GM18526 (cell line): Measurements from ENCODE around the gene MAPRE3.

Experiments
- POLR2A ChIP-seq: IDR thresholded peaks from 3 replicates; pipeline ENCODE4 v1.6.1; 2011; ENCODE audit not compliant: insufficient read length; ENCODE audit errors: extremely low read depth

Gene MAPRE3

DNA sequence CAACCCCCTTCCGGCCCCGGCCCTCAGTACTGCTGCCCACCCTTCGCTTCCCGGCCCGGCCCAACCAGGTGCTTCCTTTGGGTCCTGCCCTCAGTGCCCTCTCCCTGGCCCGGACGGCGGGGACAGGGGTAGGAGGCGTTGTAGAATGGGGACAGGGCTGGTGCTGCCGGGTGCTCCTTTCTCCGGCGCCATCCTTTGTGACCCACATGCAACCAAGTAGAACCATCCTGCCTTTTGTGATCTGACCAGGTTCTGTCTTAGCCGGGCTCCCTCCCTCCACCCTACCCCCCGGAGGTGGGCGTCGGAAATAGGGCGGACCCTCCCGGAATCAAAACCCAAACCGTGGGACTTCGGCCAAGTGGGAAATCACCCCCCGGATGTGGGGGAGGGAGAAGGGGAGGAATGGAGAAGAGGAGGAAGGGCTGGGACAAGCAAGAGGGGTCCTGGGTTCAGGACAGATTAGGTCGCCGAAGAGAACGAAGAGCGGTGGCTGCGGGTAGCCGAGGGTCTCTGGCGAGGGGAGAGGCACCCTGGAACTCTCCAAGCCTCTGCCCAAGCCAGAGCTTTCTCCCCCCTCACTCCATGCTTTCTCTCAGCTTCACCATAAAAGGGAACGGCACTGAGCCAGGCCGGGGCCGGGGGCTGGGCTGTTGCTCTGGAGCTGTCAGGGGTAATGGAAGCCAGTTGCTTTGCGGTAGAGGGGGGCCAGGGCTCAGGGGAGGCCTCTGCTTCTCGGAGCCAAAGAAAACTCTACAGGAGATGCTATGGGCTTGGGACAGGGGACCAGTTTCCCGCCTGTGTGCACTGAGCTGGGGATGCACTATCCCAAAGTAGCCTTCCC, 101.8 kb downstream of the MAPRE3 start:
- peak; percentile 35 for TF ChIP-seq POLR2A

DNA sequence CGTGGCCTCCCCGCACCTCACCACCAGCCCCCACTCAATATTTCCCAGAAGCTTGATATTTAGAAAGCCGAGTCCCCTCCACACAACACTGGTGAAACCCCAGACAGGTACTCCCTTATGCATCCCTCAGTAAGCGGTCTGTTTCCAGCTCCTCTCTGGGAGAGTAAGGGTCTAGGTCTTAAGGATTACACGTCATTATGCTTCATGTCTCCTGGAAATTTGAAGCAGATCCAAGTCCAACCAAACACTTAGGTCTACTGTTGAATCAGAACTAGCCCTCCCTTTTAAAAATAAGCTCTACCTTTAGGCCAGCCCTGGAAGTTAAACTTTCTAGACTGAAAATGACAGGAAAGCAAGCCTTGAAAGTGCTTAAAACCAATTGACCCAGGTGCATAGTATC, 102.5 kb downstream of the MAPRE3 start:
- no peak for TF ChIP-seq POLR2A

DNA sequence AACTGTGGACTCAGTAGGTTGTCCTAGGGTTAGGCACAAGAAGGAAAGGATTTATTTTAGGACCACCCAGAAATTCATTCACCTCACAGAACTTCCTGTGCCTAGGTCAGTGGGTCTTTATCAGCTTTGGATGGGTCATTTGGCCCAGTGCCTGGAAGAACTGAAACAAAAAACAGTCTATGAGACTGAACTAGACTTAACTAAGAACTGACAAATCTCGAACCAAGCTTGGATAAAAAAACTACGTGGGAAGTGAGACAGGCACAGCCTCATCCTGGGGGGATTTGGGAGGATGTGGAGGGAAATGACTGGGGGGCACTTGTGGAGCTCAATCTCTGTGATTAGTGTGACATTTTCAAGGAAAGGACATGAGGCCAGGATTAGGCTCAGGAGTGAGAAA, 103.3 kb downstream of the MAPRE3 start:
- TF ChIP-seq POLR2A: no peak

DNA sequence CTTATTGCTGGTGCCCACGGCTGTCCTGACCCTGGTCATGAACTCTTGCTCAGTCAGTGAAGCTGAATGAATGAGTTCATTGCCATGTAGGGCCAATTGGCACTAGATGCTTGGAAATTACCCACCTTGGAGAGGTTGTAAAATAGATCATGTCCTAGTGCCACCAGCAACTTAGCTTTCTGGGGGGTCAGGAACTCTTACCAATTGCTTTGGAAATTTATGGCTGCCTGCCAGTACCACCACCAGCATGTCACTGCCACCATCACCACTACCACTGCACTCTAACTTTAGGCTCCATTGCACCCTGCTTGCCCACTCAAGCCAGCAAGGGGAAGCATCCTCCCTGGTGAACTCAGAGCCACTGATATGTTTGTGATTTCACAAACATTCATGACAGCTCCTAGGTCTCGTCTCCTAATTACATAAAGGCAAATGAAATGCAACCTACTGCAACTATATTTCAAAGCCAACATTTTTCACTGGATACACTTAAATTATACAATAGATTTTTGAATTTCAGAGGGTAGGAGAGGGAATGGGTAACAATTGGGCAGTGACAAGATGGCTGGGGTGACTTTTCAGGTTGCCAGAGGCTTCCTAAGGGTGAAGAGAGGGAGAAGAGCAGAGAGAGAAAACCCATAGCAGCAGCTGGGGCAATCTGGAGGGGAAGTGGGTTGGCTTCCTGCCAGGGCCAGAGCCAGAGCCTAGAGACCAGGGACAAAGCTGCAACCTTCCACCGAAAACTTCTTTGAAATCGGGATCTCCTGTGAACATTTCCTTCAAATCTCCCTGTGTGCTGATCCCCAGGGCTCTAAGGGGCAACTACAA, 104.5 kb downstream of the MAPRE3 start:
- no peak for TF ChIP-seq POLR2A

DNA sequence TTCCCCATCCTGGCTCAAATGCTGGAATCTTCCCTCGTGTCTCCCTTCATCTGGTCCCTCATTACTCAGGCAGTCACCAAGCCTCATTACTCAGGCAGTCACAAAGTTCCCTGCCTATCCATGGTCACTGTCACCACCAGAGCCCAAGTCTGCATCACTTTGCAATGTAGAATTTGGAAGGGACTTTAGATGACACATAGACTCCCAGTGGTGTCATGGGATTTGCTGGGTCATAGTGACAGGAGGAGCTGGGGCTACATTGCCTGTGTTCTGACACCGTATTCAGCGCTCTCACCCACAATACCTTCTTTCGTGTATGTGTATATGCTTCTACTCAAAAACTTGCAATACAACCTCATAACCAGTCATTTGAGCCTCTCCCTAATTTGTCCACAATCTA, 105.9 kb downstream of the MAPRE3 start:
- TF ChIP-seq POLR2A: no peak
